Neural progenitor cell (in vitro differentiated cells): ENCODE data around the gene AKAP6. TPM values are rescaled to one million over a fixed set of nuclear protein-coding genes. Genes with fewer than 3 reads are reported as not detected.

Experiments
- DNase-seq: peaks from one replicate; pipeline ENCODE4 v3.0.0-alpha.2; 2016; ENCODE audit warnings: low spot score
- H2AFZ ChIP-seq: fragments of 200-600 bp; sonication (generic); replicated peaks from 2 replicates; pipeline ENCODE4 v1.6.1; 2016; ENCODE audit warnings: antibody characterized with exemption
- H3F3A ChIP-seq: fragments of 200-600 bp; sonication (generic); 2 replicates; pipeline ENCODE4 v1.6.1; 2016; ENCODE audit warnings: antibody characterized with exemption, low read depth
- H3K27ac ChIP-seq: fragments of 200-600 bp; sonication (generic); 2 replicates; pipeline ENCODE4 v1.5.1; 2016; ENCODE audit warnings: mild to moderate bottlenecking
- H3K27me3 ChIP-seq: fragments of 200-600 bp; sonication (generic); 2 replicates; pipeline ENCODE4 v1.6.1; 2016; ENCODE audit warnings: mild to moderate bottlenecking, moderate library complexity
- H3K36me3 ChIP-seq: fragments of 200-600 bp; sonication (generic); 2 replicates; pipeline ENCODE4 v1.5.1; 2016
- H3K4me1 ChIP-seq: fragments of 200-600 bp; sonication (generic); 2 replicates; pipeline ENCODE4 v1.6.1; 2016; ENCODE audit warnings: mixed run types
- H3K4me2 ChIP-seq: fragments of 200-600 bp; sonication (generic); 2 replicates; pipeline ENCODE4 v1.6.1; 2016
- H3K4me3 ChIP-seq: fragments of 200-600 bp; sonication (generic); 2 replicates; pipeline ENCODE4 v1.5.1; 2016
- H3K79me2 ChIP-seq: fragments of 200-600 bp; sonication (generic); 2 replicates; pipeline ENCODE4 v1.6.1; 2016; ENCODE audit warnings: low read depth
- H3K9ac ChIP-seq: fragments of 200-600 bp; sonication (generic); 2 replicates; pipeline ENCODE4 v1.6.1; 2016
- H3K9me3 ChIP-seq: fragments of 200-600 bp; sonication (generic); 2 replicates; pipeline ENCODE4 v1.5.1; 2016; ENCODE audit warnings: low read depth
- H4K20me1 ChIP-seq: fragments of 200-600 bp; sonication (generic); 2 replicates; pipeline ENCODE4 v1.6.1; 2016; ENCODE audit warnings: low read depth
- H3K27ac Mint-ChIP-seq: 3 replicates; pipeline ENCODE4 v1.8.0; 2021; ENCODE audit warnings: mixed read lengths
- H3K27me3 Mint-ChIP-seq: 2 replicates; pipeline ENCODE4 v1.8.0; 2022; ENCODE audit warnings: low read depth, mild to moderate bottlenecking, inconsistent platforms, moderate library complexity, mixed read lengths; ENCODE audit not compliant: insufficient read depth
- H3K36me3 Mint-ChIP-seq: 3 replicates; pipeline ENCODE4 v1.8.0; 2021; ENCODE audit warnings: mixed read lengths
- H3K4me1 Mint-ChIP-seq: 3 replicates; pipeline ENCODE4 v1.8.0; 2021; ENCODE audit warnings: mixed read lengths
- H3K4me3 Mint-ChIP-seq: 3 replicates; pipeline ENCODE4 v1.8.0; 2021; ENCODE audit warnings: mild to moderate bottlenecking, moderate library complexity, mixed read lengths
- H3K9me3 Mint-ChIP-seq: 3 replicates; pipeline ENCODE4 v1.8.0; 2020; ENCODE audit warnings: mixed read lengths
- EZH2 ChIP-seq: fragments of 200-600 bp; sonication (generic); IDR thresholded peaks from 2 replicates; pipeline ENCODE4 v1.6.1; 2017; ENCODE audit warnings: antibody characterized with exemption, mild to moderate bottlenecking, moderate library complexity
- EZH2phosphoT487 ChIP-seq: fragments of 200-600 bp; sonication (generic); IDR thresholded peaks from 2 replicates; pipeline ENCODE4 v1.6.1; 2017; ENCODE audit warnings: antibody characterized with exemption
- total RNA-seq: library from RNA; depleted of rRNA; stranded (reverse); fragments of >200 nt; gene quantifications from 2 replicates; pipeline ENCODE4 v1.2.3, GENCODE V29; 2015; ENCODE audit warnings: low replicate concordance
- TF ChIP-seq, protein P1 (sequence below): fragments of 200-600 bp; sonication (generic); IDR thresholded peaks from 2 replicates; pipeline ENCODE4 v1.5.1; 2017; ENCODE audit warnings: antibody characterized with exemption, mild to moderate bottlenecking

Gene AKAP6
- total RNA-seq, 1 donor from 2014 or later = 3.7 TPM

DNA sequence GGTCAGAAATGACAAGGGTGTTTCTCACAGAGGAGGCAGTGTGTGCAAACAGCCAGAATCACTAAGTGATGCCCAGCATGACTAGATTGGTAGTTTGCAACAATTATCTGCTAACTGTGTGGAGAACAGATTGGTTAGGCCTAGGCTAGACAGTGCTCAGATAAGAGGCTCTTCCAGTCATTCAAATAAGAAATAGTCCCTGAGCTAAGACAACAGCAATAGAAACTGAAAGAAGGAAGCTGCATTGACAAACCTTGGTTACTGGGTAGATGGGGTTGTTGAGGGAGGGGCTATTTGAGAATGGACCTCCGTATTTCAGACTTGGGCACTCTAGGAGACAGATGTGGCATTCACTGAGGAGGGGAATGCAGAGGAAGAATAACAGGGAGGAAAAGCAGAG, 354.6 kb downstream of the AKAP6 start:
- Mint-ChIP-seq H3K4me1 (peaks cover 16% of the 10 kb centered on the region), H3K27ac (no peak overlapping the region), H3K4me3 (no peak overlapping the region), H3K9me3 (no peaks in the 10 kb centered on the region), H3K36me3 (no peaks in the 10 kb centered on the region), H3K27me3 (no peaks in the 10 kb centered on the region)
- Histone ChIP-seq H3K36me3 (no peaks in the 10 kb centered on the region), H3K4me3 (no peak overlapping the region), H3K4me2 (no peak overlapping the region), H4K20me1 (no peaks in the 10 kb centered on the region), H3K27ac (no peak overlapping the region), H3K9me3 (no peaks in the 10 kb centered on the region), H3F3A (no peaks in the 10 kb centered on the region), H3K79me2 (no peaks in the 10 kb centered on the region), H3K9ac (no peak overlapping the region), H3K4me1 (peaks cover 3% of the 10 kb centered on the region), H2AFZ (no peak overlapping the region), H3K27me3 (no peaks in the 10 kb centered on the region)
- DNase-seq = no peak
- TF ChIP-seq EZH2 = no peak

GRCh38 chr14:32688941-32689340, 359.8 kb downstream of the AKAP6 start:
- Histone ChIP-seq H3K27me3 (no peaks in the 10 kb centered on the region), H3K4me1 (no peaks in the 10 kb centered on the region), H3K9me3 (no peaks in the 10 kb centered on the region), H4K20me1 (no peaks in the 10 kb centered on the region), H3K36me3 (no peaks in the 10 kb centered on the region), H2AFZ (no peak overlapping the region), H3K79me2 (no peaks in the 10 kb centered on the region), H3K9ac (no peak overlapping the region), H3K4me2 (no peak overlapping the region), H3K27ac (no peak overlapping the region), H3K4me3 (no peak overlapping the region), H3F3A (no peaks in the 10 kb centered on the region)
- no peaks in the 10 kb centered on the region for H3K27me3 Mint-ChIP-seq
- no peak overlapping the region for H3K4me3 Mint-ChIP-seq
- H3K4me1 Mint-ChIP-seq = peaks cover 18% of the 10 kb centered on the region
- TF ChIP-seq EZH2phosphoT487 (no peak), EZH2 (no peak)
- TF ChIP-seq, protein P1, sequence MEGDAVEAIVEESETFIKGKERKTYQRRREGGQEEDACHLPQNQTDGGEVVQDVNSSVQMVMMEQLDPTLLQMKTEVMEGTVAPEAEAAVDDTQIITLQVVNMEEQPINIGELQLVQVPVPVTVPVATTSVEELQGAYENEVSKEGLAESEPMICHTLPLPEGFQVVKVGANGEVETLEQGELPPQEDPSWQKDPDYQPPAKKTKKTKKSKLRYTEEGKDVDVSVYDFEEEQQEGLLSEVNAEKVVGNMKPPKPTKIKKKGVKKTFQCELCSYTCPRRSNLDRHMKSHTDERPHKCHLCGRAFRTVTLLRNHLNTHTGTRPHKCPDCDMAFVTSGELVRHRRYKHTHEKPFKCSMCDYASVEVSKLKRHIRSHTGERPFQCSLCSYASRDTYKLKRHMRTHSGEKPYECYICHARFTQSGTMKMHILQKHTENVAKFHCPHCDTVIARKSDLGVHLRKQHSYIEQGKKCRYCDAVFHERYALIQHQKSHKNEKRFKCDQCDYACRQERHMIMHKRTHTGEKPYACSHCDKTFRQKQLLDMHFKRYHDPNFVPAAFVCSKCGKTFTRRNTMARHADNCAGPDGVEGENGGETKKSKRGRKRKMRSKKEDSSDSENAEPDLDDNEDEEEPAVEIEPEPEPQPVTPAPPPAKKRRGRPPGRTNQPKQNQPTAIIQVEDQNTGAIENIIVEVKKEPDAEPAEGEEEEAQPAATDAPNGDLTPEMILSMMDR = no peak
- no peak for DNase-seq
- no peak overlapping the region for H3K27ac Mint-ChIP-seq
- H3K9me3 Mint-ChIP-seq = no peaks in the 10 kb centered on the region
- H3K36me3 Mint-ChIP-seq = no peaks in the 10 kb centered on the region

- Histone ChIP-seq H4K20me1 (no peaks in the 10 kb centered on the region), H3K4me3 (no peak overlapping the region), H3K79me2 (no peaks in the 10 kb centered on the region), H3K27ac (no peak overlapping the region), H3K9ac (no peak overlapping the region), H3F3A (no peaks in the 10 kb centered on the region), H3K4me2 (no peak overlapping the region), H3K9me3 (no peaks in the 10 kb centered on the region), H3K4me1 (no peaks in the 10 kb centered on the region), H3K27me3 (no peaks in the 10 kb centered on the region), H3K36me3 (no peaks in the 10 kb centered on the region), H2AFZ (no peak overlapping the region)
- Mint-ChIP-seq H3K27me3 (peaks cover 4% of the 10 kb centered on the region), H3K36me3 (no peaks in the 10 kb centered on the region), H3K27ac (no peak overlapping the region), H3K4me3 (no peak overlapping the region), H3K4me1 (peaks cover 25% of the 10 kb centered on the region), H3K9me3 (no peaks in the 10 kb centered on the region)
- no peak for TF ChIP-seq EZH2
- TF ChIP-seq, protein P1 = no peak
- no peak for TF ChIP-seq EZH2phosphoT487
- no peak for DNase-seq
These were observed 363.3 kb downstream of the AKAP6 start for GRCh38 chr14:32692441-32692840.

GRCh38 chr14:32693114-32693513, 364.0 kb downstream of the AKAP6 start:
- no peak for DNase-seq
- no peaks in the 10 kb centered on the region for H4K20me1 ChIP-seq
- no peaks in the 10 kb centered on the region for H3K9me3 Mint-ChIP-seq
- H3K4me3 Mint-ChIP-seq = no peak overlapping the region
- H3K79me2 ChIP-seq = no peaks in the 10 kb centered on the region
- no peak overlapping the region for H3K27ac Mint-ChIP-seq
- no peaks in the 10 kb centered on the region for H3K36me3 ChIP-seq
- H3K27ac ChIP-seq = no peak overlapping the region
- peaks cover 4% of the 10 kb centered on the region for H3K27me3 Mint-ChIP-seq
- no peak overlapping the region for H2AFZ ChIP-seq
- no peak overlapping the region for H3K4me3 ChIP-seq
- H3K27me3 ChIP-seq = no peaks in the 10 kb centered on the region
- no peaks in the 10 kb centered on the region for H3K9me3 ChIP-seq
- peaks cover 25% of the 10 kb centered on the region for H3K4me1 Mint-ChIP-seq
- no peak for TF ChIP-seq EZH2
- no peak for TF ChIP-seq EZH2phosphoT487
- TF ChIP-seq, protein P1 = no peak
- no peak overlapping the region for H3K4me2 ChIP-seq
- no peak overlapping the region for H3K9ac ChIP-seq
- no peaks in the 10 kb centered on the region for H3K36me3 Mint-ChIP-seq
- no peaks in the 10 kb centered on the region for H3F3A ChIP-seq
- no peaks in the 10 kb centered on the region for H3K4me1 ChIP-seq
